DOHH2 (cell line): ENCODE data around the gene LTB4R.

Experiments
- CTCF ChIP-seq: fragments of 200-600 bp; sonication (generic); IDR thresholded peaks from one replicate; pipeline ENCODE4 v1.5.1; 2014; ENCODE audit warnings: antibody characterized with exemption, mild to moderate bottlenecking, low read depth, low read length; ENCODE audit not compliant: poor library complexity, severe bottlenecking
- EZH2phosphoT487 ChIP-seq: fragments of 200-600 bp; sonication (generic); IDR thresholded peaks from 2 replicates; pipeline ENCODE4 v1.6.1; 2017; ENCODE audit warnings: borderline replicate concordance, mild to moderate bottlenecking, antibody characterized with exemption, low read length, moderate library complexity, mixed read lengths

- TF ChIP-seq CTCF (no peak), EZH2phosphoT487 (no peak)
Measured at GRCh38 chr14:24360281-24360680, 49.0 kb downstream of the LTB4R start.
